H9 (cell line): ENCODE measurements around the gene GSTA3. TPM values are rescaled to one million over a fixed set of nuclear protein-coding genes. Genes with fewer than 3 reads are reported as not detected.

Source experiments
- DNase-seq: peaks from one replicate; pipeline ENCODE4 v3.0.0-alpha.2; 2017
- H2AFZ ChIP-seq: one replicate; pipeline ENCODE4 v1.6.1; 2013; ENCODE audit warnings: mild to moderate bottlenecking, low read length, control low read depth, moderate library complexity
- H2AK5ac ChIP-seq: 2 replicates; pipeline ENCODE4 v1.6.1; 2013; ENCODE audit warnings: low read length, control low read depth, mixed read lengths; ENCODE audit not compliant: insufficient read length
- H2BK120ac ChIP-seq: one replicate; pipeline ENCODE4 v1.6.1; 2013; ENCODE audit warnings: low read depth, mild to moderate bottlenecking, low read length, control low read depth, inconsistent platforms; ENCODE audit not compliant: poor library complexity, severe bottlenecking
- H2BK12ac ChIP-seq: 2 replicates; pipeline ENCODE4 v1.6.1; 2013; ENCODE audit warnings: low read length, control low read depth, mixed read lengths, low read depth; ENCODE audit not compliant: insufficient read length
- H2BK15ac ChIP-seq: 2 replicates; pipeline ENCODE4 v1.6.1; 2013; ENCODE audit warnings: low read depth, low read length, control low read depth
- H2BK20ac ChIP-seq: one replicate; pipeline ENCODE4 v1.6.1; 2013; ENCODE audit warnings: low read depth, mild to moderate bottlenecking, low read length, control low read depth, inconsistent platforms; ENCODE audit not compliant: poor library complexity, severe bottlenecking
- H2BK5ac ChIP-seq: 2 replicates; pipeline ENCODE4 v1.6.1; 2013; ENCODE audit warnings: low read length, control low read depth, mixed read lengths; ENCODE audit not compliant: insufficient read length
- H3K14ac ChIP-seq: 2 replicates; pipeline ENCODE4 v1.6.1; 2013; ENCODE audit warnings: low read length, control low read depth; ENCODE audit not compliant: insufficient read depth
- H3K18ac ChIP-seq: 2 replicates; pipeline ENCODE4 v1.6.1; 2013; ENCODE audit warnings: low read depth, mild to moderate bottlenecking, mixed read lengths, low read length, control low read depth; ENCODE audit not compliant: insufficient read length
- H3K23ac ChIP-seq: 2 replicates; pipeline ENCODE4 v1.6.1; 2013; ENCODE audit warnings: low read length, control low read depth, mixed read lengths, low read depth; ENCODE audit not compliant: insufficient read length
- H3K23me2 ChIP-seq: 2 replicates; pipeline ENCODE4 v1.6.1; 2013; ENCODE audit warnings: low read depth, mild to moderate bottlenecking, mixed read lengths, low read length, control low read depth; ENCODE audit not compliant: insufficient read length, poor library complexity, severe bottlenecking
- H3K27ac ChIP-seq: 2 replicates; pipeline ENCODE4 v1.5.1; 2013; ENCODE audit warnings: low read length, control low read depth, mixed read lengths, low read depth; ENCODE audit not compliant: insufficient read length
- H3K27me3 ChIP-seq: 2 replicates; pipeline ENCODE4 v1.6.1; 2013; ENCODE audit warnings: low read length, control low read depth, inconsistent platforms; ENCODE audit not compliant: insufficient read depth
- H3K4ac ChIP-seq: 2 replicates; pipeline ENCODE4 v1.6.1; 2013; ENCODE audit warnings: low read depth, mild to moderate bottlenecking, control low read depth, inconsistent platforms, low read length, moderate library complexity
- H3K4me1 ChIP-seq: 2 replicates; pipeline ENCODE4 v1.6.1; 2013; ENCODE audit warnings: low read length, control low read depth, inconsistent platforms; ENCODE audit not compliant: insufficient read depth
- H3K4me2 ChIP-seq: 2 replicates; pipeline ENCODE4 v1.6.1; 2013; ENCODE audit warnings: low read length, control low read depth, mixed read lengths; ENCODE audit not compliant: insufficient read length, insufficient read depth
- H3K56ac ChIP-seq: 2 replicates; pipeline ENCODE4 v1.6.1; 2013; ENCODE audit warnings: low read depth, mild to moderate bottlenecking, mixed read lengths, low read length, control low read depth; ENCODE audit not compliant: insufficient read length
- H3K79me1 ChIP-seq: 2 replicates; pipeline ENCODE4 v1.6.1; 2013; ENCODE audit warnings: low read depth, mild to moderate bottlenecking, moderate library complexity, low read length, control low read depth, inconsistent platforms; ENCODE audit not compliant: insufficient read depth, poor library complexity, severe bottlenecking
- H3K79me2 ChIP-seq: 2 replicates; pipeline ENCODE4 v1.6.1; 2013; ENCODE audit warnings: low read length, control low read depth, inconsistent platforms; ENCODE audit not compliant: insufficient read depth
- H3K9ac ChIP-seq: 2 replicates; pipeline ENCODE4 v1.6.1; 2013; ENCODE audit warnings: low read length, control low read depth, mixed read lengths; ENCODE audit not compliant: insufficient read length; ENCODE audit errors: extremely low read depth
- H3K9me3 ChIP-seq: one replicate; pipeline ENCODE4 v1.6.1; 2013; ENCODE audit warnings: low read depth, low read length, inconsistent platforms; ENCODE audit not compliant: control insufficient read depth
- H3T11ph ChIP-seq: one replicate; pipeline ENCODE4 v1.6.1; 2013; ENCODE audit warnings: mild to moderate bottlenecking, low read length, control low read depth, inconsistent platforms
- H4K20me1 ChIP-seq: one replicate; pipeline ENCODE4 v1.6.1; 2013; ENCODE audit not compliant: control insufficient read depth, insufficient read length, insufficient read depth
- H4K5ac ChIP-seq: 2 replicates; pipeline ENCODE4 v1.6.1; 2013; ENCODE audit warnings: low read depth, mild to moderate bottlenecking, mixed read lengths, low read length, control low read depth; ENCODE audit not compliant: insufficient read length
- H4K8ac ChIP-seq: replicated peaks from 2 replicates; pipeline ENCODE4 v1.6.1; 2013; ENCODE audit warnings: low read length, control low read depth, mixed read lengths, low read depth; ENCODE audit not compliant: insufficient read length
- H4K91ac ChIP-seq: 2 replicates; pipeline ENCODE4 v1.6.1; 2013; ENCODE audit warnings: low read depth, mild to moderate bottlenecking, moderate library complexity, mixed read lengths, low read length, control low read depth; ENCODE audit not compliant: insufficient read length
- H3K27ac Mint-ChIP-seq, 3 experiments: 2 replicates in 2 of 3; 3 replicates in 1 of 3; pipeline ENCODE4 v1.8.0; 2020 to 2021; ENCODE audit warnings: mixed read lengths in 3 of 3, mild to moderate bottlenecking in 1 of 3, moderate library complexity in 1 of 3
- H3K27me3 Mint-ChIP-seq: 2 replicates; pipeline ENCODE4 v1.8.0; 2021; ENCODE audit warnings: low read depth, mild to moderate bottlenecking, moderate library complexity, mixed read lengths
- H3K36me3 Mint-ChIP-seq, 3 experiments: 2 replicates in 2 of 3; 3 replicates in 1 of 3; pipeline ENCODE4 v1.8.0; 2020 to 2021; ENCODE audit warnings: low read depth in 3 of 3, mixed read lengths in 3 of 3; ENCODE audit not compliant: insufficient read depth in 1 of 3
- H3K4me1 Mint-ChIP-seq, 2 experiments: 2 replicates each; pipeline ENCODE4 v1.8.0; 2020; ENCODE audit warnings: mixed read lengths in 2 of 2
- H3K4me3 Mint-ChIP-seq, 2 experiments: 2 replicates in 1 of 2; 3 replicates in 1 of 2; pipeline ENCODE4 v1.8.0; 2020 to 2021; ENCODE audit warnings: mild to moderate bottlenecking in 2 of 2, mixed read lengths in 2 of 2, moderate library complexity in 1 of 2
- H3K9me3 Mint-ChIP-seq, 2 experiments: 2 replicates in 1 of 2; 3 replicates in 1 of 2; pipeline ENCODE4 v1.8.0; 2020; ENCODE audit warnings: mild to moderate bottlenecking in 2 of 2, mixed read lengths in 2 of 2, moderate library complexity in 1 of 2
- WGBS: extraction: QIAGEN DNeasy Blood & Tissue Kit; methylation state at CpG from one replicate; pipeline ENCODE4 v1.1.7; 2013; ENCODE audit warnings: missing lambda C conversion rate, low lambda C conversion rate, mixed read lengths; ENCODE audit not compliant: insufficient read length; ENCODE audit errors: extremely low coverage; 5-methylcytosine and 5-hydroxymethylcytosine counted together
- total RNA-seq: library from RNA; stranded (reverse); gene quantifications from 2 replicates; pipeline ENCODE4 v1.2.1, GENCODE V29; 2021
- TF ChIP-seq, protein P1 (sequence below): fragments of 200-600 bp; sonication (generic); conservative IDR thresholded peaks from 3 replicates; pipeline ENCODE4 v1.8.0; 2021; ENCODE audit warnings: antibody characterized with exemption, mild to moderate bottlenecking

GSTA3 gene
- total RNA-seq, 1 experiment from 2014 or later = not detected

DNA sequence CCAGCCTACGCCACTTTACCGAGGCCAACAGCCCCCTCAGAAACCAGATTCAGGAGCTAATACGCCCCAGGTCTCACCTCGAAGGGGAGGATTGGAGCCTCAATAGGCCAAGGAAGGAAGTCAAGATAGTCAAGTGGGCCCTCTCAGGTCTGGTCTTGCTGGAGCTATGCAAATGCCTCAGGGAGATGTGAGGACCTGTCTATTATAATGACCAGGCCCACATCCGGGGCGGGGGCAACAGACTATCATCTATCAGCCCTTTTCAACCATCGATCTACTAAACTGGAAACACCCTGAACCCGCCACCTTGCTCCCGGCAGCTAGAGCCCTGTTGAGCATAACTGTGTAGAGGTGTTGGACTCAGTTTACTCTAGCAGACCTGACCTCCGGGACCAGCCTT lies 12.7 kb upstream of the GSTA3 start:
- Histone ChIP-seq H3K79me2 (no peaks in the 10 kb centered on the region), H3K4me1 (no peaks in the 10 kb centered on the region; the same call in 1 of the 2 replicates), H3K9me3 (no peaks in the 10 kb centered on the region), H3K18ac (no peak overlapping the region), H2AFZ (no peak overlapping the region), H4K20me1 (no peaks in the 10 kb centered on the region), H3K79me1 (no peaks in the 10 kb centered on the region), H3K23me2 (no peaks in the 10 kb centered on the region), H3K27me3 (no peaks in the 10 kb centered on the region), H2BK120ac (no peak overlapping the region), H4K8ac (no peak overlapping the region), H3K14ac (no peak overlapping the region), H2BK15ac (no peak overlapping the region), H4K91ac (no peak overlapping the region), H3K23ac (no peak overlapping the region), H2BK12ac (no peak overlapping the region), H2AK5ac (no peak overlapping the region), H3K9ac (no peak overlapping the region), H3K4ac (no peak overlapping the region), H3T11ph (no peak overlapping the region), H2BK5ac (no peak overlapping the region), H4K5ac (no peak overlapping the region), H2BK20ac (no peak overlapping the region), H3K4me2 (no peak overlapping the region), H3K27ac (no peak overlapping the region), H3K56ac (no peak overlapping the region)
- no CpG with 5 or more reads among the region's 10 CpGs for WGBS
- Mint-ChIP-seq H3K36me3 (peaks cover 0 to 15% (median 0%) of the 10 kb centered on the region in 3 experiments; a peak in 3 of 7 replicates), H3K4me3 (no peak overlapping the region), H3K27me3 (no peaks in the 10 kb centered on the region; the same call in 1 of the 2 replicates), H3K27ac (peak overlapping the region; percentile 14 to 96 (median 81); a peak in 4 of 7 replicates), H3K9me3 (peaks cover under 1 to 4% of the 10 kb centered on the region in 2 experiments; a peak in 3 of 5 replicates), H3K4me1 (peaks cover 51 to 60% of the 10 kb centered on the region in 2 experiments)
- no peak for DNase-seq
- TF ChIP-seq, protein P1, sequence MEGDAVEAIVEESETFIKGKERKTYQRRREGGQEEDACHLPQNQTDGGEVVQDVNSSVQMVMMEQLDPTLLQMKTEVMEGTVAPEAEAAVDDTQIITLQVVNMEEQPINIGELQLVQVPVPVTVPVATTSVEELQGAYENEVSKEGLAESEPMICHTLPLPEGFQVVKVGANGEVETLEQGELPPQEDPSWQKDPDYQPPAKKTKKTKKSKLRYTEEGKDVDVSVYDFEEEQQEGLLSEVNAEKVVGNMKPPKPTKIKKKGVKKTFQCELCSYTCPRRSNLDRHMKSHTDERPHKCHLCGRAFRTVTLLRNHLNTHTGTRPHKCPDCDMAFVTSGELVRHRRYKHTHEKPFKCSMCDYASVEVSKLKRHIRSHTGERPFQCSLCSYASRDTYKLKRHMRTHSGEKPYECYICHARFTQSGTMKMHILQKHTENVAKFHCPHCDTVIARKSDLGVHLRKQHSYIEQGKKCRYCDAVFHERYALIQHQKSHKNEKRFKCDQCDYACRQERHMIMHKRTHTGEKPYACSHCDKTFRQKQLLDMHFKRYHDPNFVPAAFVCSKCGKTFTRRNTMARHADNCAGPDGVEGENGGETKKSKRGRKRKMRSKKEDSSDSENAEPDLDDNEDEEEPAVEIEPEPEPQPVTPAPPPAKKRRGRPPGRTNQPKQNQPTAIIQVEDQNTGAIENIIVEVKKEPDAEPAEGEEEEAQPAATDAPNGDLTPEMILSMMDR = no peak
